Stimulated activated CD8-positive, alpha-beta memory T cell treated with anti-CD3 and anti-CD28 coated beads, Interleukin-2, amount 100 ng/mL, for 1 hour (primary cell): ENCODE results near the gene TMTC1.

ENCODE experiments used
- DNase-seq, 2 donors: peaks; one replicate each; pipeline ENCODE4 v3.0.0-alpha.2; 2020; ENCODE audit warnings: low read depth in 2 of 2

TMTC1 gene

GRCh38 chr12:29741342-29742241 lies 42.1 kb downstream of the TMTC1 start:
- no peak for DNase-seq

DNA sequence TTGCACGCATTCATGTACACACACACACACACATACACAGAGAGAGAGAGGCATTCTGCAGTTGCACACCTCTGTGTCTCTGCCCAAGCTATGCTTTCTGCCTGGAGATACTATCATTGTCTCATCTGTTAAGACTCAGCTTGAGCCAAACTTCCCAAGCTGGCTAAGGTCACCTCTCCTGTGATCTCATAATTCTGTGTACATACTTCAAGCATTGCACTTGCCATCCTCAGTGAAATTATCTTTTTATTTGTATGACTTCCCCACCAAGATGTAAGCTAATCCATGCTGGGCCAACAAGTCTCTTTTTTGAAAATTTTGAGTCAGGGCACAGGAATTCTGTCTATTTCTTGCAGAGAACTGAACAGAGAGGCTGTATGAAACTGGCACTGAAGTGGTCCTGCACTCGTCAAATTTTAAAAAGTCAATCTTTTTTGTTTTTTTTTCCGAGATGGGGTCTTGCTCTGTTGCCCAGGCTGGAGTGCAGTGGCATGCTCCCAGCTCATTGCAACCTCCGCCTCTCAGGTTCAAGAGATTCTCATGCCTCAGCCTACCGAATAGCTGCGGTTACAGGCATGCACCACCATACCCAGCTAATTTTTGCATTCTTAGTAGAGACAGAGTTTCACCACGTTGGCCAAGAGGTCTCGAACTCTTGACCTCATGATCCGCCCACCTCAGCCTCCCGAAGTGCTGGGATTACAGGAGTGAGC lies 44.3 kb downstream of the TMTC1 start:
- no peak for DNase-seq

DNA sequence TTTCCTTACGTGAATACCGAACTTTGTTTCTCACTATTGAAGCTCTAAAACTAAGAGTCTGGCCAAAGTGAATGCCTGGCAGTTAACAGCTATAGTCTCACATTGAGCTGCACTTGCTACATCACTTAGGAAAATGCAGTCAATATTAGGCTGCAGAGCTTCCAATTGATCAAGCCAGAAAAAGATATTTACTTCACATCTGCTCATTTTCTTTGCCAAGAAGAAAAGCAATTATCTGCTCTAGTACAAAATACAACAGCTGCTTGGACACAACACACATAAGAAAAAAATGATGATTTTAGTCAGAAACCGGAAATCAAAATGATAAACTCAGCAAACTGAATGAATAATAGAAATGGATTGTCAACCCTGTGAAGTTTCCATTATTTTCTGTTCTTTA lies 45.4 kb downstream of the TMTC1 start:
- no peak for DNase-seq

DNA sequence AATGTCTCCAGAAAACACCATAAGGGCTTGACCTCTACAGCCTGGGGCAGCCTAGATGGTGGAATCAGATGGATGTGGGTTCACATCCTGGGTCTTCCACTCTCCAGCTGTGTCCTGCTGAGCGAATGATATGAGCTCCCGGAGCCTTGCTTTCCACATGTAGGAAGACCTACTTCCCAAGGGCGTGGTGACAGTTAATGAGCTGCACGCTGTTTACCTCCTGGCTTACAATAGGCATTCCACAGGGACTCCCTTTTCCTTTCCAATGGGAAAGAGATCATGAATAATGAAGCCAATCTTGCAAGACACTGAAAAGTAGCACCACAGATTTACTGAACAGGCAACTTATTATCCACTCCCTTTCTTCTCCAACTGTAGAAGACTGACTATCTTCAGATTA lies 46.1 kb downstream of the TMTC1 start:
- no peak for DNase-seq

DNA sequence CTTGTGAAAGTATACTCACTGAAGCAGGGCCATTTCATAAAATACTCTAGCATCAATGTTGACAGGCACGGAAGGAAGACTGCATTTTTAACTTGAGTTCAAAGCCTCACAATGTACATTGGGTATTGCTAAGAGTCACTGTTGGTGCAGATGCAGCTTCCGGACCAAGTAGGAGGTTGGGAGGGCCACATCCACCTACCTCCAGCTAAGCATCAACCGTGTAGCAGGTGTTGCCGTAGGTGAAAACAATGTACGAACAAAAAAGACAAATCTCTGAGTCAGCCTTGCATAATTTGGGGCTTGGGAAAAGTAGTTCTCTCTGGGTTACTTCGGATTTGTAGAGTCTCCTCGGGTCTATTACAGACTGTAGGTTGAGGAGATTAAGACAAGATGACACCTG lies 48.1 kb downstream of the TMTC1 start:
- no peak for DNase-seq

DNA sequence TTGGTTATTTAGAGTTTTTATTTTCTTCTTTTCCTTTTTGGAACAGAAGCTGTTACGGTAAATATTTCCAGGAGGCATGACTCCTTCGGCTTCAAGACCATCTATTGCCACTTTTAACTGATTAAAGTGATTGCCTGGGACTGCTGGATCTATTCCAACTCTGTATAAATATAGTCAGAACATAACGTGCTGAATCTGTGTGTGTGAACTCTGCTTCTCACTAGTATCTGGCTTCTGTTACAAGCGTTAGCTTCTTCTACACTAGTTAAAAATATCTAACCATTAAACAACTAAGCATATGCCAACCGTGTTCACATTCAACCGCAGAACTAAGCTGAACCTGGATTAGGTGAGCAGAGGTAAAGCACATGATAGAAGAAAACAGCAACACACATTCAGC lies 49.0 kb downstream of the TMTC1 start:
- no peak for DNase-seq

GRCh38 chr12:29734305-29734704 lies 49.4 kb downstream of the TMTC1 start:
- no peak for DNase-seq

DNA sequence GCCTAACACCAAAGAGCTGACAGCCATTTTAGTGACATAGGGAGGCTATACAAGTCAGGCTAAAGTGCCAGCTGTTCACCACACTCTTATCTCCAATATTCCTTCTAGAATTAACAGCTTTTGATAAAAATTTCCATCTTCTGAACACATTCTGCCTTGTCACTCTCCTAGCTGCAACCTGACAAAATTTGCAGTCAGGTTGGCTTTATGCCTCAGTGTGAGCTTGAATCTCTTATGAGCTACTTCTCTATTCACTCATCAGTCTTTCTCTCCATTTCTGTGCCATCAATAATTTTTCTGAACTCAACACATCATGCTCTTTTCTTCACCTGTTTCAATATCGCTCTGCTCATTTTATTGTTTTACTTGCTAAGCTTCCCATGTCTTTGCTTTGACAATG lies 50.2 kb downstream of the TMTC1 start:
- no peak for DNase-seq

DNA sequence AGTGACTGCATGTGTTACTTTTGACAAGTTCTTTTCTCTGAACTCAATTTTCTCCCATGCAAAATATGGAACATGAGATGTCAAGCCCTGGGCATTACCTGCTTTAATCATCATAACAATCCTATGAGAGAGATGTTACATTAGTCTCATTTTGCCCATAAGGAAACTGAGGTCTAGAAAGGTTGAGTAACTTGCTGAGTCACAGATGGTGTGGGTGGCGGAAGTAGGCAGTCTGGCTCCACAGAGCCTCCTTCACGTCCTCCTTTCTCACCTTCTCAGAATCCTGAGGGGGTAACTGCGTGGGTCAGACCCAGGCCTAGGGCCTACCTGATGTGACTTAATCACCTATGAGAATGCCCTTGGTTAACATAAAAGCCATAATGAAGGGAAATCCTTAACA lies 50.7 kb downstream of the TMTC1 start:
- DNase-seq = no peak

DNA sequence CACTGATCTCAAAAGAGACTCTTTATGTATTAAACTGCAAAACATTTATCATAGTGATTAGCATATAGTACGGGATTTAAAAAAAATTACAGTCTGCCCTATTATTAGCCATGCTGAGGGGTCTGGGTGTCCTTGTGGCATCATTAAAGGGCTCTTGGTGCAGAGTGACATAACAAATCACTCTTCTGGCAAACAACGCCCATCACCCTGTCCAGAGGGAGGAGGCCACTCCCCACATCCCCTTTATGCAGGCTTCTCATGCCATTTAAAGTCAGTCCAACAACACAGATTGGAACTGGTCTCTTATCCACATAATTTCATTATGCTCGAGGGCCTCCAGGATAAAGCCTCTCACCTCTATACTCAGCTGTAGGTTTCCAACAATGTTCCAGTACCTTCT lies 51.1 kb downstream of the TMTC1 start:
- DNase-seq = no peak

DNA sequence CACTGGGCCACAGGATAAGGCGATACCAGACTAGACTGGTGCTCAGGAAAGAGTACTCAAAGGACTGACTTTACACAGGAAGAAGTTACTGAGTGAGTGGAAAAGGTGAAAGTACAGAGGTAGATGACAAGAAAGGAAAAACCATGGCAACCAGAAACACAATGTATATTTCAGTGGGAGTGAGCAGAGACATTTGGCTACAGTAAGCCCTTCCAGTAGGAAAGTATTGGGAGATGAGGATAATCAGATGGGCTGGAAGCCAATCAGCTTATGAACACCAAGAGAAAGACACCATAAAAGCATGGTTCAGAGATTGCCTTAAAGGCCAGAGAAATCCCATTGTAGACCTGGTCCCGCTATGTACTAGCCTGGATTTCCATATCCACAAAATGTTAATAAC lies 51.6 kb downstream of the TMTC1 start:
- DNase-seq = no peak

DNA sequence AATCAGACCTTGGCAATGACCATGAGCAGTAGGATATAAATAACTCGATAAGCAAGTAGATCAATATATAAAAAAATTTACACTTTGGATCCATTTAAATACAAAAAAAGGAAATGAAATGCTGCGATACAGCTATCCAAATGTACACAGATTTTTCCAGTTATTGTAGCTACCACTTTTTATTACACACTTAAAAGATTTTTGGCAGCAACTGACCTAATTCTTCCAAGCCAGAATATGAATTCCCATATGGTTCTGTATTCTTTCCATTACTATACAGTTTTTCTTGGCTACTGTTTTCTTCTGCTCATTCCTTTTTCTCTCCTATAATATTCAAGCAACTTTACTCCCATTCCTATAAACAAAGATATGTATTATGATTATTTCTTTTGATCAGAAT lies 52.2 kb downstream of the TMTC1 start:
- DNase-seq = no peak

DNA sequence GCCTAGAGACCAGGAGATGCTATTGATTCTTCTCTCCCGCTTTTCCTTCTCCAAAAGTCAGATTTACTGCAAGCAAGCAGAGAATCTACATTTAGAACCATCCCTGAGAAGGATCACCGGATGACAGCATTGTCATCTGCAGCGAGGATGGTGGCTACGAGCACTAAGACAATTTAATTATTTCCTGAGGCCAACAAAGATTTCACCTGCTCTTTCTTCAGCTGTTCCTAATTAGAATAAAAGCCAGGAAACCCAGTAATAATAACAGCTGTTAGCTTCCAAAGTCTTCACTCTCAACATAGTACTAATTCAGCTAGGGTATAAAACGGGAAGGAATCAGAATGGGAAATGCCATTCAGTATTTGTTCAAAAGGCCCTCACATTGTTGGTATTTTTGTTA lies 53.3 kb downstream of the TMTC1 start:
- no peak for DNase-seq

- no peak for DNase-seq
These were observed 55.7 kb downstream of the TMTC1 start for GRCh38 chr12:29728030-29728429.

DNA sequence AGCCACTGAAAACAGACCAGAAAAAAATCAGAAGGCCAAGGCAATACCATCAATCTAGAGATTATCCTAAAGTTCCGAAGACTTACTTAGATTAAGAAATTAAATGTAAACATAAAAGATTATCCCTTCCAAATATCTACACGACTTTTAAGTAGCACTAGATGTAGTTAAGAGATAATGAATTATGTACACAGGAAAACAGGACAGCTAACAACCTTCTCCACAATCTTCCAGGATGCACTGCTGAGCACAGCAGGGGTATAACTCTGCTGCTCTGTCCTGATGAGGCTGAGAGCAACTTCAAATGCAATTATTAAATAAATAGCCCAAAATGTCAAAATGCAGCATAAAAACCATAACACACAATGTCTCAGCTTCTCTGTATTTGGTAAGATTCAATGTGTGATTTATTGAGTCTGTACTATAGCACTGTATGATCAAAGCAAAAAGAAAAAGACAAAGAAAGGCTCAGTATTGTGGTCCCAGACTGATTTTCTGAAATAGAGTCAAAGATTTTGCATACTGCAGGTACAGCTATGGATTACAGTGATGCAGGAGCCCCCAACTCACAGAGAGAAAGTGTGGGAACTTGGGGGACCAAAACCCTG lies 56.9 kb downstream of the TMTC1 start:
- DNase-seq = no peak

DNA sequence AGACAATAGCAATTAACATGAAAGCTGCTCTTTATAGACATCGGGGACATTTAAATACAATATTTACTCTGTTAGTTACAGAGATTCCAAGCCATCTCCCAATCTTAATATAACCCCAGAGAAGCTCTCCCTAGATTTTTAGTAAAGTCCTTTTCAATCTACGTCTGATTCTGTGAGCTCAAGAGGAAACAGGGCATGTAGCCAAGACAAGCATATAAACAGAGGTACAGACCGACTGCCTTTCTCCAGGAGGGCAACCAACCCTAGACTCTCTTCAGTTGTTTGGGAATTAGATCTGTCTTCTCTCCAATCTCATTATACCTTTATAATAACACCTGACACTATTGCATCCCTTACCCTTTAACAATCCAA lies 57.4 kb downstream of the TMTC1 start:
- no peak for DNase-seq

GRCh38 chr12:29725587-29726320 lies 58.0 kb downstream of the TMTC1 start:
- no peak for DNase-seq

DNA sequence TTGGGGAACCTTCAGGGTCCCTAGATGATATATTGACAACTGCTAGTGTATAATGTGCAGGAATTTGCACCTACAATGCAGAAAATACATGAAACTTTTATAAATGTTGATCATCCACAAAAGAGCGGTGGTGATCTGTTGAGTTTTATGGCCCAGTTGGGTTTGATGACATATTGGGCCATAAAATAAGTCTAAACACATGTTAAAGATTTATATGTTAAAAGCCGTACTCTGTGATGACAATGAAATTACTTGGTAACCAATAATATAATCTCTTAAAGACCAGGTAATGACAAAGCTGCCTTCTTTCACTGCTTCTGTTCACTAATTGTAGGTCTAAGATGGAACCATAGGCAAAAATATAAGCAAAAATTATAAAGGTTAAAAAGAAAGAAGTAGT lies 61.6 kb downstream of the TMTC1 start:
- DNase-seq = no peak

GRCh38 chr12:29719381-29719780 lies 64.4 kb downstream of the TMTC1 start:
- no peak for DNase-seq

DNA sequence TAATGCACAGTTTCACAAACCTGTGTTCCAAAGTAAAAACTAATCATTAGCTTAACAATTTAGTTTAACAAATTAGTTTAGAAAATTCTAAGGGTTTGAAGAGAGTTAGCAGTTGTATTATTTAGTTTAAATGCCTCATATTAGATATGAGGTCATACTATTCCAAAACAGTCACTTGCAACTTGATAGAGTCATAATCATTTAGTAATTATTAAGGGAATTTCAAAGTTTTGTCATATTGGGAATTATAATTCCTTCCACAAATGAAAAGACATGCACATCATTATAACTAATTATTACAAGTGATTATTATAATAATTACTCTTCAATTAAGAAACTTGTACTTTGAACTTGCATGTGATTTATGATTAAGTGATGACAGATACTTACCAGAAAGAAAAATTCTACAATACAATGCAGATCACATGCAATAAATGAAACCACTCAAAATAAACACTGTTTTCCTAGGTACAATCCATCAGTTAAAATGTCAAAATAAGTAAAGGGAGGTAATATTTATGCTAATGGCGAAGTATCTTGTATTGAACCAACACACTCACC lies 66.1 kb downstream of the TMTC1 start:
- no peak for DNase-seq

DNA sequence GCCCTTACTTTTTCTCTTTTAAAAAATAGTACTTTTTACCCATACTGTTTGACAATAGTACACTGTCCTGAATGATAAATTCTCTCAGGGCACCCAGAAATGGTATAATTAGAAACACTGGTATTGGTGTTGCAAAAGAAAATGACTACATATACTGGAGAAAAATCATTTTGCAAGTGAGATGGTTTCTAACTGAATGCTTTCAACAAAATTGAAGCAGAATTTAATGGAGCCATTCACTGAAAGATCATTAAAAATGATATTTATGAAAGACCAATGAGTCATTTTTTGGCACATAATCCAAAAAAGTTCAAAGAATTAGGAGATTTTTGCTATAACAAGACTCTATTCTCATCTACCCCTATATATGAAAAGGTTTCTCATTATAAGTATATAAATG lies 68.8 kb downstream of the TMTC1 start:
- no peak for DNase-seq

- DNase-seq = no peak
These were observed 70.0 kb downstream of the TMTC1 start for GRCh38 chr12:29713729-29714128.
